HepG2 (cell line): ENCODE data around the gene CDX1. TPM values are rescaled to one million over a fixed set of nuclear protein-coding genes. Genes with fewer than 3 reads are reported as not detected.

Source experiments
- ATF7 ChIP-seq, 2 experiments: fragments of 450-650 bp in 1 of 2; sonication (generic) in 1 of 2; formaldehyde crosslinking in 1 of 2; IDR thresholded peaks; 2 replicates each; pipeline versions ENCODE4 v1.4.0 to v1.6.1; 2016 to 2020; ENCODE audit warnings: antibody characterized with exemption in 1 of 2, mild to moderate bottlenecking in 1 of 2, missing genetic modification reagents in 1 of 2
- IKZF4 ChIP-seq: sonication (generic); formaldehyde crosslinking; IDR thresholded peaks from 2 replicates; pipeline ENCODE4 v1.5.1; 2020; ENCODE audit warnings: borderline replicate concordance, mild to moderate bottlenecking, low read depth, missing genetic modification reagents; ENCODE audit errors: not compliant biosample characterization
- IRX3 ChIP-seq: sonication (generic); formaldehyde crosslinking; IDR thresholded peaks from 2 replicates; pipeline ENCODE4 v1.8.1; 2023; ENCODE audit warnings: mild to moderate bottlenecking, low read depth, missing genetic modification reagents, borderline replicate concordance
- NCOA1 ChIP-seq: sonication (generic); formaldehyde crosslinking; IDR thresholded peaks from 2 replicates; pipeline ENCODE4 v1.9.0; 2021; ENCODE audit warnings: missing genetic modification reagents
- RFX5 ChIP-seq: IDR thresholded peaks from 2 replicates; pipeline ENCODE4 v1.6.1; 2011; ENCODE audit warnings: low read depth, low read length, improper control_type of control experiment
- SRSF1 ChIP-seq: fragments of 200-400 bp; formaldehyde crosslinking; optimal IDR thresholded peaks from 2 replicates; pipeline ENCODE3; 2017; ENCODE audit warnings: mild to moderate bottlenecking, low read depth, low read length, moderate library complexity
- TMF1 ChIP-seq: sonication (generic); formaldehyde crosslinking; IDR thresholded peaks from 2 replicates; pipeline ENCODE4 v1.8.1; 2022; ENCODE audit warnings: low read depth, missing genetic modification reagents
- ZFP1 ChIP-seq: IDR thresholded peaks from 2 replicates; pipeline ENCODE4 v1.6.1; 2016
- ZFP36L2 ChIP-seq: sonication (generic); formaldehyde crosslinking; IDR thresholded peaks from 2 replicates; pipeline ENCODE4 v1.4.0; 2020; ENCODE audit warnings: missing genetic modification reagents
- ZNF337 ChIP-seq: sonication (generic); formaldehyde crosslinking; IDR thresholded peaks from 2 replicates; pipeline ENCODE4 v1.5.1; 2020; ENCODE audit warnings: missing genetic modification reagents, low read depth, mild to moderate bottlenecking, borderline replicate concordance
- ZSCAN31 ChIP-seq: sonication (generic); formaldehyde crosslinking; IDR thresholded peaks from 2 replicates; pipeline ENCODE4 v1.5.0; 2020; ENCODE audit warnings: low read depth, mild to moderate bottlenecking, missing genetic modification reagents
- polyA plus RNA-seq, 8 experiments: library from polyadenylated mRNA; depleted of rRNA in 3 of 8; stranded (reverse) in 7 of 8; unstranded in 1 of 8; fragments of >200 nt; fragmentation: Illumina TruSeq in 4 of 8; extraction: Trizol in 4 of 8; gene quantifications; 2 replicates each; pipeline versions ENCODE4 v1.2.1 to v1.2.3, GENCODE V29; 2011 to 2016; ENCODE audit warnings: low read depth in 4 of 8, missing spikeins in 1 of 8, mixed read lengths in 1 of 8; ENCODE audit not compliant: insufficient read depth in 1 of 8
- total RNA-seq, 5 experiments: library from RNA; depleted of rRNA; stranded (reverse); fragments of >200 nt; fragmentation: Illumina TruSeq; extraction: Trizol; gene quantifications; 2 replicates each; pipeline ENCODE4 v1.2.3, GENCODE V29; 2016; ENCODE audit warnings: low read depth in 1 of 5
- TF ChIP-seq, protein P1 (sequence below): sonication (generic); formaldehyde crosslinking; IDR thresholded peaks from 2 replicates; pipeline ENCODE4 v1.4.0; 2020; ENCODE audit warnings: mild to moderate bottlenecking, missing genetic modification reagents
- TF ChIP-seq, protein P2 (sequence below): IDR thresholded peaks from 2 replicates; pipeline ENCODE4 v1.6.1; 2016; ENCODE audit warnings: missing genetic modification reagents, missing compliant biosample characterization
- TF ChIP-seq, protein P3 (sequence below): sonication (generic); formaldehyde crosslinking; IDR thresholded peaks from 2 replicates; pipeline ENCODE4 v1.5.1; 2020; ENCODE audit warnings: mild to moderate bottlenecking, missing genetic modification reagents, moderate library complexity
- TF ChIP-seq, protein P4 (sequence below): sonication (generic); formaldehyde crosslinking; IDR thresholded peaks from 2 replicates; pipeline ENCODE4 v1.4.0; 2020; ENCODE audit warnings: mild to moderate bottlenecking, missing genetic modification reagents
- TF ChIP-seq, protein P5 (sequence below): sonication (generic); formaldehyde crosslinking; IDR thresholded peaks from 2 replicates; pipeline ENCODE4 v1.4.0; 2020; ENCODE audit warnings: missing genetic modification reagents, mild to moderate bottlenecking, borderline replicate concordance

The CDX1 gene
- total and polyA plus RNA-seq, 2 of the 13 experiments (the other 11 are each of a cell fraction or from before 2014, with no cell fraction given): not detected

DNA sequence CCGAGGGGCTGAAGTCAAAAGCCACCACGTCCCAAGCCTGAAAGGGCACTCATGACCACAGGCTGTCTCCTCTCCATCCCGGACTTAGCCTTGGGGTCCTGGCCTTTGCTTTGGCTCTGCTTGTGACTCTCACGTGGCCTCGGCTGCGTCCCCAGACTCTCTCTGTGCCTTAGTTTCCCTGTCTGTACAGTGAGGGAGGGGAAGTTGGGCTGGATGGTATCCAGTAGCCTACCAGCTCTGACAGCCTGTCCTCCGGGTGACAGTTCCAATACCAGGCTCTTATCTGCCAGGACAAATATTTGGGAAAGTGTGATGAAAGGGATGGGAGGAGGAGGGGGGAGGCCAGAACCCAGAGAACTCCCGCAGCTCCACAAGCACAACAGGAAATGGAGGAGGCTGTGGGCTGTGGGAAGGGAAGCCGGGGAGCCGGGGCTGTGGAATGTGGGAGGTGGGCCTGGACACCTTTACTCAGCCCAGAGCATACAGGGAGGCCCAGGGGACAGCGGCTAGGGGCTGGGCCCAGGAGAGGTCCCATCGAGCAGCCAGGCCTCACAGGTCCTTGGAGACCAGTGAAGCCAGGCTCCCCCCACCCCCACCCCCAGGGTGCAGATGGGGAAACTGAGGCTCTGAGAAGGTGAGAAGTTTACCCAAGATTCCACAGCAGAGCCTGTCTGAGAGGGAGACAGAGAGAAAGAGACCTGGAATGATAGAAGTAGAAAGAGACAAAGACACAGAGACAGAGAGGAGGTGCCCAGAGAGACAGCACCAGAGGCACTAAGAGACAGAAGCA lies 29.2 kb upstream of the CDX1 start (continued):
- TF ChIP-seq, protein P1, sequence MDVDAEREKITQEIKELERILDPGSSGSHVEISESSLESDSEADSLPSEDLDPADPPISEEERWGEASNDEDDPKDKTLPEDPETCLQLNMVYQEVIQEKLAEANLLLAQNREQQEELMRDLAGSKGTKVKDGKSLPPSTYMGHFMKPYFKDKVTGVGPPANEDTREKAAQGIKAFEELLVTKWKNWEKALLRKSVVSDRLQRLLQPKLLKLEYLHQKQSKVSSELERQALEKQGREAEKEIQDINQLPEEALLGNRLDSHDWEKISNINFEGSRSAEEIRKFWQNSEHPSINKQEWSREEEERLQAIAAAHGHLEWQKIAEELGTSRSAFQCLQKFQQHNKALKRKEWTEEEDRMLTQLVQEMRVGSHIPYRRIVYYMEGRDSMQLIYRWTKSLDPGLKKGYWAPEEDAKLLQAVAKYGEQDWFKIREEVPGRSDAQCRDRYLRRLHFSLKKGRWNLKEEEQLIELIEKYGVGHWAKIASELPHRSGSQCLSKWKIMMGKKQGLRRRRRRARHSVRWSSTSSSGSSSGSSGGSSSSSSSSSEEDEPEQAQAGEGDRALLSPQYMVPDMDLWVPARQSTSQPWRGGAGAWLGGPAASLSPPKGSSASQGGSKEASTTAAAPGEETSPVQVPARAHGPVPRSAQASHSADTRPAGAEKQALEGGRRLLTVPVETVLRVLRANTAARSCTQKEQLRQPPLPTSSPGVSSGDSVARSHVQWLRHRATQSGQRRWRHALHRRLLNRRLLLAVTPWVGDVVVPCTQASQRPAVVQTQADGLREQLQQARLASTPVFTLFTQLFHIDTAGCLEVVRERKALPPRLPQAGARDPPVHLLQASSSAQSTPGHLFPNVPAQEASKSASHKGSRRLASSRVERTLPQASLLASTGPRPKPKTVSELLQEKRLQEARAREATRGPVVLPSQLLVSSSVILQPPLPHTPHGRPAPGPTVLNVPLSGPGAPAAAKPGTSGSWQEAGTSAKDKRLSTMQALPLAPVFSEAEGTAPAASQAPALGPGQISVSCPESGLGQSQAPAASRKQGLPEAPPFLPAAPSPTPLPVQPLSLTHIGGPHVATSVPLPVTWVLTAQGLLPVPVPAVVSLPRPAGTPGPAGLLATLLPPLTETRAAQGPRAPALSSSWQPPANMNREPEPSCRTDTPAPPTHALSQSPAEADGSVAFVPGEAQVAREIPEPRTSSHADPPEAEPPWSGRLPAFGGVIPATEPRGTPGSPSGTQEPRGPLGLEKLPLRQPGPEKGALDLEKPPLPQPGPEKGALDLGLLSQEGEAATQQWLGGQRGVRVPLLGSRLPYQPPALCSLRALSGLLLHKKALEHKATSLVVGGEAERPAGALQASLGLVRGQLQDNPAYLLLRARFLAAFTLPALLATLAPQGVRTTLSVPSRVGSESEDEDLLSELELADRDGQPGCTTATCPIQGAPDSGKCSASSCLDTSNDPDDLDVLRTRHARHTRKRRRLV: no peak
- no peak for TF ChIP-seq RFX5
- TF ChIP-seq IRX3 (CRISPR knock-in tag): no peak; the same call in 1 of the 2 replicates
- no peak; the same call in 1 of the 2 replicates for TF ChIP-seq NCOA1 (CRISPR knock-in tag)
- TF ChIP-seq ATF7 (IDR thresholded peaks at IDR 0.05): no peak
- peak; percentile 86 for TF ChIP-seq ATF7 (CRISPR knock-in tag; IDR thresholded peaks at IDR 0.05)
- TF ChIP-seq ZFP36L2: no peak
- peak; percentile 79 for TF ChIP-seq ZSCAN31
- TF ChIP-seq, protein P2, sequence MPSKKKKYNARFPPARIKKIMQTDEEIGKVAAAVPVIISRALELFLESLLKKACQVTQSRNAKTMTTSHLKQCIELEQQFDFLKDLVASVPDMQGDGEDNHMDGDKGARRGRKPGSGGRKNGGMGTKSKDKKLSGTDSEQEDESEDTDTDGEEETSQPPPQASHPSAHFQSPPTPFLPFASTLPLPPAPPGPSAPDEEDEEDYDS (CRISPR knock-in tag): peak; percentile 76
- TF ChIP-seq, protein P3, sequence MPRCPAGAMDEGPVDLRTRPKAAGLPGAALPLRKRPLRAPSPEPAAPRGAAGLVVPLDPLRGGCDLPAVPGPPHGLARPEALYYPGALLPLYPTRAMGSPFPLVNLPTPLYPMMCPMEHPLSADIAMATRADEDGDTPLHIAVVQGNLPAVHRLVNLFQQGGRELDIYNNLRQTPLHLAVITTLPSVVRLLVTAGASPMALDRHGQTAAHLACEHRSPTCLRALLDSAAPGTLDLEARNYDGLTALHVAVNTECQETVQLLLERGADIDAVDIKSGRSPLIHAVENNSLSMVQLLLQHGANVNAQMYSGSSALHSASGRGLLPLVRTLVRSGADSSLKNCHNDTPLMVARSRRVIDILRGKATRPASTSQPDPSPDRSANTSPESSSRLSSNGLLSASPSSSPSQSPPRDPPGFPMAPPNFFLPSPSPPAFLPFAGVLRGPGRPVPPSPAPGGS (CRISPR knock-in tag): peak; percentile 77
- TF ChIP-seq, protein P4, sequence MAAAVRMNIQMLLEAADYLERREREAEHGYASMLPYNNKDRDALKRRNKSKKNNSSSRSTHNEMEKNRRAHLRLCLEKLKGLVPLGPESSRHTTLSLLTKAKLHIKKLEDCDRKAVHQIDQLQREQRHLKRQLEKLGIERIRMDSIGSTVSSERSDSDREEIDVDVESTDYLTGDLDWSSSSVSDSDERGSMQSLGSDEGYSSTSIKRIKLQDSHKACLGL (CRISPR knock-in tag): no peak
- no peak for TF ChIP-seq SRSF1
- TF ChIP-seq, protein P5, sequence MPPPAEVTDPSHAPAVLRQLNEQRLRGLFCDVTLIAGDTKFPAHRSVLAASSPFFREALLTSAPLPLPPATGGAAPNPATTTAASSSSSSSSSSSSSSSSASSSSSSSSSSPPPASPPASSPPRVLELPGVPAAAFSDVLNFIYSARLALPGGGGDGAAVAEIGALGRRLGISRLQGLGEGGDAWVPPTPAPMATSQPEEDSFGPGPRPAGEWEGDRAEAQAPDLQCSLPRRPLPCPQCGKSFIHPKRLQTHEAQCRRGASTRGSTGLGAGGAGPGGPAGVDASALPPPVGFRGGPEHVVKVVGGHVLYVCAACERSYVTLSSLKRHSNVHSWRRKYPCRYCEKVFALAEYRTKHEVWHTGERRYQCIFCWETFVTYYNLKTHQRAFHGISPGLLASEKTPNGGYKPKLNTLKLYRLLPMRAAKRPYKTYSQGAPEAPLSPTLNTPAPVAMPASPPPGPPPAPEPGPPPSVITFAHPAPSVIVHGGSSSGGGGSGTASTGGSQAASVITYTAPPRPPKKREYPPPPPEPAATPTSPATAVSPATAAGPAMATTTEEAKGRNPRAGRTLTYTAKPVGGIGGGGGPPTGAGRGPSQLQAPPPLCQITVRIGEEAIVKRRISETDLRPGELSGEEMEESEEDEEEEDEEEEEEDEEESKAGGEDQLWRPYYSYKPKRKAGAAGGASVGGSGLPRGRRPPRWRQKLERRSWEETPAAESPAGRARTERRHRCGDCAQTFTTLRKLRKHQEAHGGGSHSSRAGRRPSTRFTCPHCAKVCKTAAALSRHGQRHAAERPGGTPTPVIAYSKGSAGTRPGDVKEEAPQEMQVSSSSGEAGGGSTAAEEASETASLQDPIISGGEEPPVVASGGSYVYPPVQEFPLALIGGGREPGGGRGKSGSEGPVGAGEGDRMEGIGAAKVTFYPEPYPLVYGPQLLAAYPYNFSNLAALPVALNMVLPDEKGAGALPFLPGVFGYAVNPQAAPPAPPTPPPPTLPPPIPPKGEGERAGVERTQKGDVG: no peak; the same call in 1 of the 2 replicates
- peak; percentile 93 for TF ChIP-seq ZFP1 (CRISPR knock-in tag)
- no peak for TF ChIP-seq TMF1 (CRISPR knock-in tag)
- no peak for TF ChIP-seq IKZF4 (CRISPR knock-in tag)
- TF ChIP-seq ZNF337 (CRISPR knock-in tag): peak; percentile 90; the same call in 1 of the 2 replicates
